MM.1S (cell line): ENCODE data around the gene USP50.

Experiments
- CTCF ChIP-seq: fragments of 300-600 bp; sonication (generic); IDR thresholded peaks from 2 replicates; pipeline ENCODE4 v1.5.1; 2016; ENCODE audit warnings: antibody characterized with exemption, low read length, mixed read lengths
- EZH2 ChIP-seq: fragments of 300-600 bp; sonication (generic); optimal IDR thresholded peaks from 2 replicates; pipeline ENCODE3; 2017; ENCODE audit warnings: low read depth, mild to moderate bottlenecking, antibody characterized with exemption, low read length, mixed read lengths

- no peak for TF ChIP-seq CTCF
- TF ChIP-seq EZH2, result no peak
These were observed 10.3 kb upstream of the USP50 start for GRCh38 chr15:50556642-50557371.
